ELF-1 (cell line): Measurements from ENCODE around the gene DAW1.
"Not testable (repeated sequence)": the region's sequence is repeated elsewhere in the genome, so short reads cannot be mapped to it uniquely, and the experiment has no call there.

Source experiments
- DNase-seq: peaks from one replicate; pipeline ENCODE4 v3.0.0-alpha.2; 2016; ENCODE audit warnings: low read depth, low spot score

DAW1 gene

GRCh38 chr2:227908266-227909054 is 37.0 kb downstream of the DAW1 start:
- DNase-seq: no peak

- no peak for DNase-seq
These were observed 42.9 kb downstream of the DAW1 start for GRCh38 chr2:227914362-227914761.

DNA sequence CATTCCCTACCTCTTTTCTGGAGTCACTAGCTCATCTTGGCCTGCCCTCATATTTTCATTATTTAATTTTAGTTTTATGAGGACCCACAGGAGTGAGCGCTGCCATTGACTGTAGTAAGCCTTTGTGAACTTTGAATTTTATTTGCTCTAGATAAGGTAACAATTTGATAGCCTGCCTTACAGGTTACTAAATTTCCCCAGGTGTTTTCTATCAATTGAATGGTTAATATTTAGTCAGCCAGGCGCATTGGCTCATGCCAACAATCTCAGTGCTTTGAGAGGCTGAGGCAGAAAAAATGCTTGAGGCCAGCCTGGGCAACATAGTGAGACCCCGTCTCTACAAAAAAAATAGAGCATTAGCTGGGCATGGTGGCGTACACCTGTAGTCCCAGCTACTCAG is 50.2 kb downstream of the DAW1 start:
- DNase-seq: no peak

GRCh38 chr2:227932001-227932400 is 60.6 kb downstream of the DAW1 start:
- no peak for DNase-seq

DNA sequence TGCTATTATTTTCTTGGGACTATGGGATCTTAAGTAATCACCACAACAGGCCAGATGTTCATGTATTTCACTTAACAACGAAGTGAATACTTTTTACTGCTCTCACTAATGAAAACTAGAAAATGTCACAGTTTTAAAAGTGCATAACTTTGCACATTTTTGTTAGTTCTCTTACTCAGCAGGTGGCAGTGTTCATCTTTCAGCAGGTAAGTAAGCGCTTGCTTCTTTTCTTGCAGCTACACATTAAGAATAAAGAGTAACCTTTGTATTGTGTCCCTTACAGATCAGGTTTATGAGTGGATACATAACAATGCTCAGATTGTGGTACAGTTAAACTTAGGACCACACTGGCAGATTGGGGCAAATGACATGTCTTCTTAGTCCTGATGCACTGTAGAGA is 61.0 kb downstream of the DAW1 start:
- no peak for DNase-seq

DNA sequence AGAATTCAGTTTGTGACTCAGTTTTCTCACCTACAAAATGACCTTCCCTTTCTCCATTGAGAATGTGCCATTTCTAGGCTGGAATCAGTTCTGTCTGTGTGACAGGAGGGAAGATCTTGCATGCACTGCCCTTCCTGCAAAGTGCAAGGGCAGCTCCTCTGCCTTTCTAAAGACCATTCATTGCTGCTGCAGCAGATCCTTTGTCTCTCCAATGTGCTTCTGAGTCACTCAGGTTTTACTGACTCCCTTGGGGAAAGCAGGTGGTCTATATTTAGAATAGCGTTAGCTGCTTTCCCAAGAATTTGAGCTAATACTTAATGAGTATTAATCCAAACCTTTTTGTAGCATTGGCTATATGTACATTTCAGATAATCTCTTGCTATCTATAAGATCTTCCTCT is 62.5 kb downstream of the DAW1 start:
- no peak for DNase-seq

- DNase-seq: not testable (repeated sequence)
These were observed 64.8 kb downstream of the DAW1 start for GRCh38 chr2:227936249-227936648.

- DNase-seq: peak; percentile 40
These were observed 68.0 kb downstream of the DAW1 start for GRCh38 chr2:227939271-227940027.

GRCh38 chr2:227942021-227942420 is 70.6 kb downstream of the DAW1 start:
- no peak for DNase-seq

DNA sequence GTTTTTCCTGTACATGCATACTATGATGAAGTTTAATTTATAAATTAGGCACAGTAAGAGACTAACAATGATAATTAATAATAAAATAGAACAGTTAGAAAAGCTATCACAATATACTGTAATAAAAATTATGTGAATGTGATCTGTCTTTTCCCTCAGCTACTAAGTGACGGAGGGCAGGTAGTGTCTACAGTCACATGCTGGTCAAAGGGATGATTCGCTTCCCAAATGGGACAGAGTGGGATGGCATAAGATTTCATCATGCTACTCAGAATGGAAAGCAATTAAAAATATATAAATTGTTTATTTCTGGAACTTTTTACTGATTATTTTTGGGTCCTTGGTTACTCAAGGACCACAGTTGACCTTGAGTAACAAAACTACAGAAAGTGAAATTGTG is 71.5 kb downstream of the DAW1 start:
- DNase-seq: no peak

DNA sequence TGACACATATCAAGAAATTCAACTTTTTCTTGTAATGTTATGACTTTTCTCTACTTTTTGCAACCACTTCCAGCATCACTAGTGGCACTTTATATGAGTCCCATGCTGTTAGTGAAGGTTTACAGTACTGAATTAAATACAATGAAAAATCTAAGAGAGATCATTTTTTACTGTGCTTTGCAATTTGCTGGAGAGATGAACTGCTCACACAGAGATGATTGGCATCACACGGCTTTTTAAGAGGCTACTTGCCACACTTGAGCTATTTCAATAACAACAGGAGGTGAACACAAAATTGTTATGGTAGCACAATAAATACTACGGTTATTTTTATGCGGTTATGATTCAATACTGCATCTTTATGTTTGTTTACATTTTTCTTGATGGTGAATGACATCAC is 88.9 kb downstream of the DAW1 start:
- DNase-seq: no peak

- no peak for DNase-seq
These were observed 100.3 kb downstream of the DAW1 start for GRCh38 chr2:227971619-227972230.

DNA sequence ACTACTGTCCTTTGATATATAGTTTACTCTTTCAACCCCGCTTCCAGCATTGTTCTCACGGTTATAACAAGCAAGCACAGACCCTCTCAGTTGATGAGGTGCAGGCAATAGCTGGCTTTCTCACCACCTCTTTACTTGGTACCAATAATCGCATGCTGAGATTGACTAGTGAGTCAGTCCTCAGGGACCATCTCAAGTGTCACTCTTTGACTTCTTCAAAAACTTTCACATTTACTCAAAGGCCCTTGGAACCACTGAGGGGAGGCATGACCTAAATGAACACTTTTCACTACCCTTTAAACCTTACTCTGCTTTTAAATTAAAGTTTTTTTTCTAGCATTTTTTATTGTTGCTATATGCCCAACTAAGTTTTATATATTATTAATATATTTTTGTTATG is 101.8 kb downstream of the DAW1 start:
- DNase-seq: no peak
